Activated naive CD4-positive, alpha-beta T cell treated with anti-CD3 and anti-CD28 coated beads, Interleukin-2, amount 10 ng/mL, durations not matched to agents 5 hours and 36 hours (primary cell): ENCODE results near the gene CFHR2. TPM values are rescaled to one million over a fixed set of nuclear protein-coding genes. Genes with fewer than 3 reads are reported as not detected.

Experiments used
- total RNA-seq, 2 experiments: library from RNA; stranded (reverse); gene quantifications; one replicate each; pipeline ENCODE4 v1.2.3, GENCODE V29; 2021

CFHR2 gene
- total RNA-seq = not detected

GRCh38 chr1:196943568-196943967 lies at the start of gene CFHR2:
Gene CFHR2 (plus strand): TSS chr1:196943738. CDS start chr1:196943881, 143 bp downstream.

GRCh38 chr1:196977278-196977677 lies 33.7 kb downstream of the CFHR2 start, which contains the start of gene CFHR5:
Gene CFHR5 (plus strand): TSS chr1:196977556. CDS start chr1:196977665, 109 bp downstream.

Other genes starting within 250 kb of the CFHR2 start
- not detected for gene CFHR3, start 168.9 kb upstream of the CFHR2 start, total RNA-seq
- not detected for gene CFHR1, start 124.0 kb upstream of the CFHR2 start, total RNA-seq
- gene CFHR4, start 55.7 kb upstream of the CFHR2 start, total RNA-seq = not detected
- not detected for gene CFHR5, start 33.8 kb downstream of the CFHR2 start, total RNA-seq
- not detected for gene F13B, start 123.5 kb downstream of the CFHR2 start, total RNA-seq
- 10 to 100 TPM; 66.3 to 69.8 TPM for gene ASPM, start 202.9 kb downstream of the CFHR2 start, total RNA-seq